Activated B cell treated with CpG ODN at 0.5 μM for 24 hours (primary cell): ENCODE measurements around the gene CA12. TPM values are rescaled to one million over a fixed set of nuclear protein-coding genes. Genes with fewer than 3 reads are reported as not detected.
"Not testable (repeated sequence)": the region's sequence is repeated elsewhere in the genome, so short reads cannot be mapped to it uniquely, and the experiment has no call there.

Source experiments
- ATAC-seq: fragments of 200-7000 bp; cut with Tn5 transposase; one replicate; pipeline ENCODE4 v1.10.0; 2021; ENCODE audit warnings: low read depth, mild to moderate bottlenecking, moderate library complexity
- CTCF ChIA-PET: fragments of 350-600 bp; sonication (Branson Sonifier 250); formaldehyde crosslinking; loops from one replicate; lab custom pipeline; 2021; ENCODE audit warnings: antibody characterized with exemption; lab: Charles Lee
- POLR2A ChIA-PET: fragments of 350-600 bp; sonication (Branson Sonifier 250); formaldehyde crosslinking; loops from one replicate; lab custom pipeline; 2021; ENCODE audit warnings: antibody characterized with exemption; lab: Charles Lee
- DNase-seq: peaks from one replicate; pipeline ENCODE4 v3.0.0; 2022
- H3K27ac Mint-ChIP-seq: one replicate; pipeline ENCODE4 v1.8.0; 2020; ENCODE audit warnings: mixed read lengths
- H3K27me3 Mint-ChIP-seq: one replicate; pipeline ENCODE4 v1.8.0; 2021; ENCODE audit warnings: mixed read lengths
- H3K36me3 Mint-ChIP-seq: one replicate; pipeline ENCODE4 v1.8.0; 2021; ENCODE audit warnings: low read depth, mixed read lengths
- H3K4me1 Mint-ChIP-seq: one replicate; pipeline ENCODE4 v1.8.0; 2021; ENCODE audit warnings: mixed read lengths
- H3K4me3 Mint-ChIP-seq: one replicate; pipeline ENCODE4 v1.8.0; 2020; ENCODE audit warnings: mild to moderate bottlenecking, mixed read lengths
- H3K9me3 Mint-ChIP-seq: one replicate; pipeline ENCODE4 v1.8.0; 2020; ENCODE audit warnings: mixed read lengths
- intact Hi-C: fragments of 100-400 bp; cut with micrococcal nuclease; formaldehyde crosslinking; loops from one replicate; pipeline ENCODE4 v1.15.1; 2024
- total RNA-seq: library from RNA; stranded (reverse); gene quantifications from 2 replicates; pipeline ENCODE4 v1.2.3, GENCODE V29; 2022
- TF ChIP-seq, protein P1 (sequence below): fragments of 200-600 bp; IDR thresholded peaks from one replicate; pipeline ENCODE4 v1.8.0; 2022; ENCODE audit warnings: antibody characterized with exemption, mild to moderate bottlenecking

Gene CA12
- total RNA-seq, 1 donor from 2014 or later: not detected

DNA sequence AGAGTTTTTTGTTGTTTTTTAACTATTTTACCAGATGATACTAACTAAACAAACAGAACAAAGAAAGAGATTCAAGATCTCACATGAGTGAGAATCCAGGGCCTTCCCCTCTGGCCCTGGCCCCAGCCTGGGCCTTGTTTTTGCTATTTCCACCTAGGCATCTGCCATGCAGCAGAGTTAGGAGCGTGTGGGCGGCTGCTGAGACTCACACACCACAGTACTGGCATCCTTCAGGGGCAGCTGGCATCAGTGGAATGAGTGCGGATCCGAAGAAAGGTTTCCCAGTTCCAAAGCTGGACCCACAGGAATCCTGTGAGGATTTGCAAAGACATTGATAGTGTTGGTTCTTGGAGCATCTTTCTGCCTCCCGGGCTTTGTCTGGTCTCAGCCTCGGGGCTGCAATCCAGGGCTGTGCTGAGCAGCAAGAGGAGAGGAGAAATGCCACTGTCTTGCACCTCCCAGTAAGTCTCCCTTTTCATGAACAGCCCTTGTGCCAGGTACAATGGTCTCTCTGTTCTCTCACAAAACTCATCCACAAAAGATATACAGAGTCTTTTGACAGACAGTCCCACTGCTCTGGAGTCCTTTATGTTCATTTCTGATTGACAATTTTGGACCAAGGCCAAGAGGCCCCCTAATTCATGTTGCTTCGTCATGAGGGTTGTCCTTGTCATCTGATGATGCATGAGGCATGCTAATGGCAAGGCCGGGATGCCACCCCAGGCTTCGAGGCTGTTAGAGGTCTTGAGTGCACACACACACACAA is 57.7 kb downstream of the CA12 start:
- POLR2A ChIA-PET: no interaction called here
- no peaks in the 10 kb centered on the region for H3K36me3 Mint-ChIP-seq

GRCh38 chr15:63322541-63322940 is 59.1 kb downstream of the CA12 start:
- no peak for ATAC-seq
- ChIA-PET POLR2A (no interaction called here), CTCF (no interaction called here)
- intact Hi-C loops: no loop called here
- H3K27ac Mint-ChIP-seq: no peak overlapping the region
- H3K9me3 Mint-ChIP-seq: no peaks in the 10 kb centered on the region
- H3K4me1 Mint-ChIP-seq: no peaks in the 10 kb centered on the region
- no peaks in the 10 kb centered on the region for H3K27me3 Mint-ChIP-seq
- H3K36me3 Mint-ChIP-seq: no peaks in the 10 kb centered on the region
- no peak for DNase-seq
- no peak overlapping the region for H3K4me3 Mint-ChIP-seq
- TF ChIP-seq, protein P1, sequence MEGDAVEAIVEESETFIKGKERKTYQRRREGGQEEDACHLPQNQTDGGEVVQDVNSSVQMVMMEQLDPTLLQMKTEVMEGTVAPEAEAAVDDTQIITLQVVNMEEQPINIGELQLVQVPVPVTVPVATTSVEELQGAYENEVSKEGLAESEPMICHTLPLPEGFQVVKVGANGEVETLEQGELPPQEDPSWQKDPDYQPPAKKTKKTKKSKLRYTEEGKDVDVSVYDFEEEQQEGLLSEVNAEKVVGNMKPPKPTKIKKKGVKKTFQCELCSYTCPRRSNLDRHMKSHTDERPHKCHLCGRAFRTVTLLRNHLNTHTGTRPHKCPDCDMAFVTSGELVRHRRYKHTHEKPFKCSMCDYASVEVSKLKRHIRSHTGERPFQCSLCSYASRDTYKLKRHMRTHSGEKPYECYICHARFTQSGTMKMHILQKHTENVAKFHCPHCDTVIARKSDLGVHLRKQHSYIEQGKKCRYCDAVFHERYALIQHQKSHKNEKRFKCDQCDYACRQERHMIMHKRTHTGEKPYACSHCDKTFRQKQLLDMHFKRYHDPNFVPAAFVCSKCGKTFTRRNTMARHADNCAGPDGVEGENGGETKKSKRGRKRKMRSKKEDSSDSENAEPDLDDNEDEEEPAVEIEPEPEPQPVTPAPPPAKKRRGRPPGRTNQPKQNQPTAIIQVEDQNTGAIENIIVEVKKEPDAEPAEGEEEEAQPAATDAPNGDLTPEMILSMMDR: no peak

More for the DNA sequence above, 57.7 kb downstream of the CA12 start:
- ATAC-seq (no peak), DNase-seq (no peak)
- intact Hi-C loops: no loop called here
- no peaks in the 10 kb centered on the region for H3K9me3 Mint-ChIP-seq
- TF ChIP-seq, protein P1: no peak
- H3K4me1 Mint-ChIP-seq: no peaks in the 10 kb centered on the region
- no peak overlapping the region for H3K4me3 Mint-ChIP-seq
- H3K27me3 Mint-ChIP-seq: no peaks in the 10 kb centered on the region
- CTCF ChIA-PET: no interaction called here
- H3K27ac Mint-ChIP-seq: no peak overlapping the region

GRCh38 chr15:63321462-63321861 is 60.2 kb downstream of the CA12 start:
- H3K27ac Mint-ChIP-seq: no peak overlapping the region
- H3K36me3 Mint-ChIP-seq: no peaks in the 10 kb centered on the region
- DNase-seq (no peak), ATAC-seq (no peak)
- TF ChIP-seq, protein P1: no peak
- intact Hi-C loops: no loop called here
- H3K27me3 Mint-ChIP-seq: no peaks in the 10 kb centered on the region
- peaks cover 1% of the 10 kb centered on the region for H3K4me1 Mint-ChIP-seq
- ChIA-PET POLR2A (no interaction called here), CTCF (no interaction called here)
- H3K4me3 Mint-ChIP-seq: no peak overlapping the region
- no peaks in the 10 kb centered on the region for H3K9me3 Mint-ChIP-seq

GRCh38 chr15:63320981-63321380 is 60.7 kb downstream of the CA12 start:
- ATAC-seq, H3K4me1 Mint-ChIP-seq, H3K27me3 Mint-ChIP-seq, intact Hi-C loops, H3K36me3 Mint-ChIP-seq, POLR2A ChIA-PET, H3K27ac Mint-ChIP-seq, DNase-seq, H3K9me3 Mint-ChIP-seq, CTCF ChIA-PET, H3K4me3 Mint-ChIP-seq: not testable (repeated sequence)

DNA sequence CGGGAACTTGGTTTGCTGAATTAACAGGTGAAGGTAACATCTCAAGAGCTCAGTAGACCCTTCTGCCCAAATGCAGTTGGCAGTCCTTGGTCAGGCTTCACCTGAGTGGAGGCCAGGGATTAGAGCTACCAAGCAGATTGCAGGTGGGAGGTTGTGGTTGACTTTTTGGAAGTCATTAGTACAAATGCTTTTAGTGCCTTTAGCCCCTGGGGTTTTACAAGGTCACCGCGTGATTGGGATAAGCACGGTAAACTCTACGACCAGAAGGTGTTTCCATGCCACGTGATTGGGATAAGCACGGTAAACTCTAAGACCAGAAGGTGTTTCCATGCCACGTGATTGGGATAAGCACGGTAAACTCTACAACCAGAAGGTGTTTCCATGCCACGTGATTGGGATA is 61.2 kb downstream of the CA12 start:
- H3K4me3 Mint-ChIP-seq, intact Hi-C loops, POLR2A ChIA-PET, H3K27me3 Mint-ChIP-seq, ATAC-seq, H3K36me3 Mint-ChIP-seq, DNase-seq, H3K4me1 Mint-ChIP-seq, H3K9me3 Mint-ChIP-seq, CTCF ChIA-PET, H3K27ac Mint-ChIP-seq: not testable (repeated sequence)

- Mint-ChIP-seq H3K4me1 (peaks cover 6% of the 10 kb centered on the region), H3K4me3 (no peak overlapping the region), H3K27me3 (no peaks in the 10 kb centered on the region), H3K36me3 (no peaks in the 10 kb centered on the region), H3K27ac (no peak overlapping the region), H3K9me3 (no peaks in the 10 kb centered on the region)
- ATAC-seq: no peak
- intact Hi-C loops: no loop called here
- TF ChIP-seq, protein P1: no peak
- no peak for DNase-seq
- ChIA-PET CTCF (no interaction called here), POLR2A (no interaction called here)
Observed at GRCh38 chr15:63319065-63319464, 62.6 kb downstream of the CA12 start.
